K562 (cell line): ENCODE data around the gene SLC25A1. TPM values are rescaled to one million over a fixed set of nuclear protein-coding genes. Genes with fewer than 3 reads are reported as not detected.

Source experiments
- C11orf30 ChIP-seq: fragments of 450-650 bp; IDR thresholded peaks from 2 replicates; pipeline ENCODE4 v1.6.1; 2016; ENCODE audit warnings: low read depth, mild to moderate bottlenecking
- CREB1 ChIP-seq, 2 experiments: sonication (generic) in 1 of 2; formaldehyde crosslinking in 1 of 2; IDR thresholded peaks; 2 replicates each; pipeline versions ENCODE4 v1.6.1 to v1.8.0; 2012 to 2022; ENCODE audit warnings: inconsistent platforms in 1 of 2, mild to moderate bottlenecking in 1 of 2, missing genetic modification reagents in 1 of 2, moderate library complexity in 1 of 2
- CTCFL ChIP-seq: IDR thresholded peaks from 2 replicates; pipeline ENCODE4 v1.6.1; 2011; ENCODE audit warnings: borderline replicate concordance, low read depth, mild to moderate bottlenecking, moderate library complexity, low read length; ENCODE audit not compliant: insufficient read depth, poor library complexity, severe bottlenecking
- FOXP1 ChIP-seq: sonication (generic); formaldehyde crosslinking; IDR thresholded peaks from 2 replicates; pipeline ENCODE4 v1.8.0; 2022; ENCODE audit warnings: mild to moderate bottlenecking, missing genetic modification reagents
- HBP1 ChIP-seq: fragments of 450-650 bp; formaldehyde crosslinking; IDR thresholded peaks from 2 replicates; pipeline ENCODE4 v1.4.0; 2022; ENCODE audit warnings: missing genetic modification characterization
- HDGF ChIP-seq: fragments of 450-650 bp; IDR thresholded peaks from 2 replicates; pipeline ENCODE4 v1.6.1; 2016
- JUN ChIP-seq, 2 experiments: sonication (generic) in 1 of 2; formaldehyde crosslinking in 1 of 2; IDR thresholded peaks; 2 replicates each; pipeline versions ENCODE4 v1.6.1 to v1.8.0; 2012 to 2022; ENCODE audit warnings: borderline replicate concordance in 2 of 2, mild to moderate bottlenecking in 2 of 2, improper control_type of control experiment in 1 of 2, low read depth in 1 of 2, low read length in 1 of 2, missing genetic modification reagents in 1 of 2
- PCBP1 ChIP-seq: fragments of 200-400 bp; formaldehyde crosslinking; IDR thresholded peaks from 2 replicates; pipeline ENCODE4 v1.6.1; 2018; ENCODE audit warnings: mild to moderate bottlenecking, low read depth, low read length; ENCODE audit not compliant: poor library complexity, severe bottlenecking
- PURB ChIP-seq: sonication (generic); formaldehyde crosslinking; IDR thresholded peaks from 2 replicates; pipeline ENCODE4 v1.9.0; 2021; ENCODE audit warnings: low read depth, mild to moderate bottlenecking, missing genetic modification reagents
- SIN3A ChIP-seq, 2 experiments: fragments of 150-350 bp in 1 of 2; IDR thresholded peaks; 2 replicates each; pipeline ENCODE4 v1.6.1; 2011 to 2016; ENCODE audit warnings: borderline replicate concordance in 2 of 2, low read depth in 2 of 2, low read length in 2 of 2, mild to moderate bottlenecking in 2 of 2, moderate library complexity in 2 of 2; ENCODE audit not compliant: control insufficient read depth in 1 of 2
- SMAD1 ChIP-seq: fragments of 150-350 bp; IDR thresholded peaks from 2 replicates; pipeline ENCODE4 v1.6.1; 2014; ENCODE audit warnings: low read length, low read depth; ENCODE audit not compliant: partially characterized antibody
- TAF1 ChIP-seq: IDR thresholded peaks from 2 replicates; pipeline ENCODE4 v1.6.1; 2011; ENCODE audit warnings: mild to moderate bottlenecking, low read length, moderate library complexity; ENCODE audit not compliant: insufficient read depth, control insufficient read depth, severe bottlenecking; ENCODE audit errors: extremely low read depth
- TEAD1 ChIP-seq, 2 experiments: fragments of 450-650 bp in 1 of 2; sonication (generic) in 1 of 2; formaldehyde crosslinking; IDR thresholded peaks; 2 replicates each; pipeline versions ENCODE4 v1.4.0 to v1.8.0; 2020 to 2022; ENCODE audit warnings: mild to moderate bottlenecking in 2 of 2, missing genetic modification reagents in 1 of 2
- UBTF ChIP-seq, 2 experiments: IDR thresholded peaks; 2 replicates each; pipeline ENCODE4 v1.6.1; 2012; ENCODE audit warnings: improper control_type of control experiment in 2 of 2, low read depth in 2 of 2, low read length in 2 of 2, borderline replicate concordance in 1 of 2
- ZC3H4 ChIP-seq: sonication (generic); formaldehyde crosslinking; IDR thresholded peaks from 2 replicates; pipeline ENCODE4 v1.9.0; 2021; ENCODE audit warnings: missing genetic modification reagents, borderline replicate concordance
- ZC3H8 ChIP-seq: fragments of 450-650 bp; IDR thresholded peaks from 2 replicates; pipeline ENCODE4 v1.6.1; 2017
- ZNF395 ChIP-seq: fragments of 200-800 bp; sonication (Bioruptor generic); IDR thresholded peaks from 2 replicates; pipeline ENCODE4 v1.6.1; 2017; ENCODE audit warnings: missing genetic modification characterization, missing compliant biosample characterization
- ZNF764 ChIP-seq: fragments of 250-450 bp; sonication (Bioruptor Pico); IDR thresholded peaks from 2 replicates; pipeline ENCODE4 v1.4.0; 2020; ENCODE audit warnings: low read depth, mild to moderate bottlenecking, moderate library complexity
- polyA plus RNA-seq, 8 experiments: library from polyadenylated mRNA; depleted of rRNA in 4 of 8; stranded (reverse) in 5 of 8; unstranded in 3 of 8; fragments of >200 nt; fragmentation: Nextera tagmentation in 2 of 8; fragmentation: Illumina TruSeq in 1 of 8; extraction: Ambion mirVana in 2 of 8; extraction: Trizol in 1 of 8; gene quantifications; 2 replicates each; pipeline versions ENCODE4 v1.2.1 to v1.2.3, GENCODE V29; 2011 to 2014; ENCODE audit warnings: inconsistent platforms in 1 of 8, missing spikeins in 1 of 8
- total RNA-seq, 7 experiments: library from RNA; depleted of rRNA in 6 of 7; stranded (reverse); fragments of >200 nt in 6 of 7; fragmentation: Illumina TruSeq in 2 of 7; extraction: Trizol in 2 of 7; gene quantifications; 2 replicates each; pipeline versions ENCODE4 v1.2.1 to v1.2.3, GENCODE V29; 2011 to 2021; ENCODE audit warnings: low replicate concordance in 1 of 7

Gene SLC25A1
- total and polyA plus RNA-seq, 9 of the 15 experiments (the other 6 are each of a cell fraction or from before 2014, with no cell fraction given), result 11.0 to 408 (median 110) TPM

- TF ChIP-seq HBP1 (CRISPR knock-in tag), result no peak
- no peak for TF ChIP-seq ZNF764 (CRISPR knock-in tag)
- 0 out of 4 replicates have a peak, but pooled peaks of 1 of the 2 experiments have one; percentile 5 for TF ChIP-seq UBTF (IDR thresholded peaks at IDR 0.05; ENCODE audit: borderline replicate concordance in 1 of 2, low read depth in 2 of 2, low read length in 2 of 2)
- no peak for TF ChIP-seq TAF1
- TF ChIP-seq CREB1 (IDR thresholded peaks at IDR 0.05), result no peak
- TF ChIP-seq CREB1 (CRISPR knock-in tag; IDR thresholded peaks at IDR 0.05), result peak; percentile 62
- no peak for TF ChIP-seq FOXP1 (CRISPR knock-in tag)
- TF ChIP-seq JUN (IDR thresholded peaks at IDR 0.05; ENCODE audit: borderline replicate concordance, low read depth, low read length), result no peak
- TF ChIP-seq JUN (CRISPR knock-in tag; IDR thresholded peaks at IDR 0.05; ENCODE audit: borderline replicate concordance), result 0 out of 2 replicates have a peak, but pooled peaks have one; percentile 60
- TF ChIP-seq PCBP1, result no peak
- TF ChIP-seq PURB (CRISPR knock-in tag), result no peak
- TF ChIP-seq ZNF395 (CRISPR knock-in tag), result peak; percentile 42; the same call in 1 of the 2 replicates
- TF ChIP-seq CTCFL, result no peak
- TF ChIP-seq ZC3H8, result no peak
- no peak for TF ChIP-seq C11orf30
- no peak for TF ChIP-seq SIN3A (IDR thresholded peaks at IDR 0.05; ENCODE audit: borderline replicate concordance in 2 of 2, control insufficient read depth in 1 of 2, low read depth in 2 of 2, low read length in 2 of 2)
- TF ChIP-seq HDGF, result no peak
- no peak for TF ChIP-seq ZC3H4 (CRISPR knock-in tag)
- TF ChIP-seq TEAD1 (CRISPR knock-in tag; IDR thresholded peaks at IDR 0.05), result peak in 1 of 2 experiments; percentile 37; a peak in 1 of 4 replicates
- peak; percentile 62 for TF ChIP-seq SMAD1
Observed at GRCh38 chr22:19218541-19219233, 40.2 kb upstream of the SLC25A1 start (continued).
